Measurements from ENCODE around the gene SLC39A11. TPM values are rescaled to one million over a fixed set of nuclear protein-coding genes. Genes with fewer than 3 reads are reported as not detected.
"Not testable (repeated sequence)": the region's sequence is repeated elsewhere in the genome, so short reads cannot be mapped to it uniquely, and the experiment has no call there.

SLC39A11 gene
- total RNA-seq, 1 experiment from 2014 or later = 46.4 TPM

- Histone ChIP-seq H3K4me3 (replicated peaks in 1 of 2; ENCODE audit: low read depth in 1 of 2, low read length in 2 of 2) (no peak overlapping the region), H3K36me3 (ENCODE audit: control insufficient read depth in 1 of 2, insufficient read depth in 2 of 2, low read length in 2 of 2) (no peaks in the 10 kb centered on the region), H3K9me3 (ENCODE audit: control insufficient read depth in 1 of 2, insufficient read depth in 1 of 2, low read depth in 1 of 2, low read length in 2 of 2) (no peaks in the 10 kb centered on the region), H4K20me1 (ENCODE audit: insufficient read depth) (no peaks in the 10 kb centered on the region), H3K27ac (ENCODE audit: low read depth, low read length) (no peak overlapping the region), H3K4me1 (ENCODE audit: control insufficient read depth in 1 of 2, insufficient read depth in 2 of 2, low read length in 2 of 2) (peaks cover 0 to 7% of the 10 kb centered on the region in 2 experiments; a peak in 2 of 4 replicates), H3K9ac (ENCODE audit: low read length) (no peak overlapping the region), H3K4me2 (ENCODE audit: low read length) (no peak overlapping the region), H3K27me3 (ENCODE audit: insufficient read depth, low read length) (no peaks in the 10 kb centered on the region), H3K9me2 (ENCODE audit: insufficient read depth) (no peaks in the 10 kb centered on the region), H3K79me2 (ENCODE audit: insufficient read depth, low read length) (no peaks in the 10 kb centered on the region), H2AFZ (ENCODE audit: low read depth, low read length, poor library complexity, severe bottlenecking) (no peak overlapping the region)
- RAD21 ChIA-PET (ENCODE audit: low non-redundant PET in 1 of 2, low total read pairs in 2 of 2, uncharacterized antibody in 2 of 2, unreplicated experiment in 2 of 2) = no interaction called here
- CTCF ChIA-PET = no interaction called here
- DNase-seq (ENCODE audit: low read depth, low spot score) (no peak), ATAC-seq (no peak)
- TF ChIP-seq EZH2 (IDR thresholded peaks at IDR 0.05) (no peak), EGR1 (IDR thresholded peaks at IDR 0.05; ENCODE audit: low read depth) (no peak), EZH2phosphoT487 (IDR thresholded peaks at IDR 0.05; ENCODE audit: borderline replicate concordance) (no peak), ZNF274 (IDR thresholded peaks at IDR 0.05; ENCODE audit: low read depth, low read length) (no peak), SP1 (IDR thresholded peaks at IDR 0.05; ENCODE audit: low read depth) (no peak), POLR2A (IDR thresholded peaks at IDR 0.05; ENCODE audit: borderline replicate concordance, extremely low read depth, insufficient read depth, insufficient read length) (no peak), ATF3 (IDR thresholded peaks at IDR 0.05) (no peak), YY1 (IDR thresholded peaks at IDR 0.05; ENCODE audit: extremely low read depth, insufficient replicate concordance, low read depth, low read length) (no peak)
- TF ChIP-seq, protein P1, sequence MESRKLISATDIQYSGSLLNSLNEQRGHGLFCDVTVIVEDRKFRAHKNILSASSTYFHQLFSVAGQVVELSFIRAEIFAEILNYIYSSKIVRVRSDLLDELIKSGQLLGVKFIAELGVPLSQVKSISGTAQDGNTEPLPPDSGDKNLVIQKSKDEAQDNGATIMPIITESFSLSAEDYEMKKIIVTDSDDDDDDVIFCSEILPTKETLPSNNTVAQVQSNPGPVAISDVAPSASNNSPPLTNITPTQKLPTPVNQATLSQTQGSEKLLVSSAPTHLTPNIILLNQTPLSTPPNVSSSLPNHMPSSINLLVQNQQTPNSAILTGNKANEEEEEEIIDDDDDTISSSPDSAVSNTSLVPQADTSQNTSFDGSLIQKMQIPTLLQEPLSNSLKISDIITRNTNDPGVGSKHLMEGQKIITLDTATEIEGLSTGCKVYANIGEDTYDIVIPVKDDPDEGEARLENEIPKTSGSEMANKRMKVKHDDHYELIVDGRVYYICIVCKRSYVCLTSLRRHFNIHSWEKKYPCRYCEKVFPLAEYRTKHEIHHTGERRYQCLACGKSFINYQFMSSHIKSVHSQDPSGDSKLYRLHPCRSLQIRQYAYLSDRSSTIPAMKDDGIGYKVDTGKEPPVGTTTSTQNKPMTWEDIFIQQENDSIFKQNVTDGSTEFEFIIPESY (IDR thresholded peaks at IDR 0.05; ENCODE audit: extremely low read depth, insufficient replicate concordance, low read length) = no peak
- TF ChIP-seq, protein P2, sequence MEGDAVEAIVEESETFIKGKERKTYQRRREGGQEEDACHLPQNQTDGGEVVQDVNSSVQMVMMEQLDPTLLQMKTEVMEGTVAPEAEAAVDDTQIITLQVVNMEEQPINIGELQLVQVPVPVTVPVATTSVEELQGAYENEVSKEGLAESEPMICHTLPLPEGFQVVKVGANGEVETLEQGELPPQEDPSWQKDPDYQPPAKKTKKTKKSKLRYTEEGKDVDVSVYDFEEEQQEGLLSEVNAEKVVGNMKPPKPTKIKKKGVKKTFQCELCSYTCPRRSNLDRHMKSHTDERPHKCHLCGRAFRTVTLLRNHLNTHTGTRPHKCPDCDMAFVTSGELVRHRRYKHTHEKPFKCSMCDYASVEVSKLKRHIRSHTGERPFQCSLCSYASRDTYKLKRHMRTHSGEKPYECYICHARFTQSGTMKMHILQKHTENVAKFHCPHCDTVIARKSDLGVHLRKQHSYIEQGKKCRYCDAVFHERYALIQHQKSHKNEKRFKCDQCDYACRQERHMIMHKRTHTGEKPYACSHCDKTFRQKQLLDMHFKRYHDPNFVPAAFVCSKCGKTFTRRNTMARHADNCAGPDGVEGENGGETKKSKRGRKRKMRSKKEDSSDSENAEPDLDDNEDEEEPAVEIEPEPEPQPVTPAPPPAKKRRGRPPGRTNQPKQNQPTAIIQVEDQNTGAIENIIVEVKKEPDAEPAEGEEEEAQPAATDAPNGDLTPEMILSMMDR (IDR thresholded peaks at IDR 0.05 in 2 of 3, conservative IDR thresholded peaks at IDR 0.05 in 1 of 3; ENCODE audit: borderline replicate concordance in 1 of 3, insufficient read depth in 1 of 3, low read depth in 2 of 3, low read length in 2 of 3) = no peak
- no TSS peak for BruUV-seq (replicated peaks)
- POLR2A ChIA-PET = no interaction called here
- intact Hi-C loops (cut with micrococcal nuclease) = no loop called here
Observed at GRCh38 chr17:73132085-73132492, 39.6 kb upstream of the SLC39A11 start.

DNA sequence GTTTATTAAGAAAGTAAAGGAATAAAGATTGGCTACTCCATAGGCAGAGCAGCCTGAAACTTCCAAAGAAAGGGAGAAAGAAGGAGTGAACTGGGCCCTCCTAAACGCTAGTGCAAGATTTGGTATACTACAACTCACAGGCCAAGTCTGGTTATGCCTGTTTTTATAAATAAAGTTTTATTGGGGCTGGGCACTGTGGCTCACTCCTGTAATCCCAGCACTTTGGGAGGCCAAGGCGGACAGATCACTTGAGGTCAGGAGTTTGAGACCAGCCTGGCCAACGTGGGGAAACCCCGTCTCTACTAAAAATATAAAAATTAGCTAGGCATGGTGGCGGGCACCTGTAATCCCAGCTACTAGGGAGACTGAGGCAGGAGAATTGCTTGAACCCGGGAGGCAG, 39.0 kb upstream of the SLC39A11 start:
- intact Hi-C loops (cut with micrococcal nuclease); H3K4me3 ChIP-seq (replicated peaks in 1 of 2; ENCODE audit: low read depth in 1 of 2, low read length in 2 of 2); H3K4me2 ChIP-seq (ENCODE audit: low read length); DNase-seq (ENCODE audit: low read depth, low spot score); ATAC-seq; H2AFZ ChIP-seq (ENCODE audit: low read depth, low read length, poor library complexity, severe bottlenecking); H3K27ac ChIP-seq (ENCODE audit: low read depth, low read length); H3K9ac ChIP-seq (ENCODE audit: low read length); H3K4me1 ChIP-seq (ENCODE audit: control insufficient read depth in 1 of 2, insufficient read depth in 2 of 2, low read length in 2 of 2); H3K79me2 ChIP-seq (ENCODE audit: insufficient read depth, low read length); H4K20me1 ChIP-seq (ENCODE audit: insufficient read depth); H3K36me3 ChIP-seq (ENCODE audit: control insufficient read depth in 1 of 2, insufficient read depth in 2 of 2, low read length in 2 of 2); H3K9me2 ChIP-seq (ENCODE audit: insufficient read depth); RAD21 ChIA-PET (ENCODE audit: low non-redundant PET in 1 of 2, low total read pairs in 2 of 2, uncharacterized antibody in 2 of 2, unreplicated experiment in 2 of 2); BruUV-seq (replicated peaks); H3K9me3 ChIP-seq (ENCODE audit: control insufficient read depth in 1 of 2, insufficient read depth in 1 of 2, low read depth in 1 of 2, low read length in 2 of 2); POLR2A ChIA-PET; H3K27me3 ChIP-seq (ENCODE audit: insufficient read depth, low read length): not testable (repeated sequence)
- CTCF ChIA-PET = interaction anchor here (1.0 kb wide), 1 partner anchor 25 kb away, joined by 3 read pairs; no protein-coding TSS in a partner anchor
